GM12874 (cell line): ENCODE data around the gene ACAN.

Experiments used
- TF ChIP-seq, protein P1 (sequence below): IDR thresholded peaks from 2 replicates; pipeline ENCODE4 v1.5.1; 2011; ENCODE audit warnings: low read depth, mild to moderate bottlenecking, control low read depth, low read length, moderate library complexity; ENCODE audit not compliant: insufficient read depth

ACAN gene

DNA sequence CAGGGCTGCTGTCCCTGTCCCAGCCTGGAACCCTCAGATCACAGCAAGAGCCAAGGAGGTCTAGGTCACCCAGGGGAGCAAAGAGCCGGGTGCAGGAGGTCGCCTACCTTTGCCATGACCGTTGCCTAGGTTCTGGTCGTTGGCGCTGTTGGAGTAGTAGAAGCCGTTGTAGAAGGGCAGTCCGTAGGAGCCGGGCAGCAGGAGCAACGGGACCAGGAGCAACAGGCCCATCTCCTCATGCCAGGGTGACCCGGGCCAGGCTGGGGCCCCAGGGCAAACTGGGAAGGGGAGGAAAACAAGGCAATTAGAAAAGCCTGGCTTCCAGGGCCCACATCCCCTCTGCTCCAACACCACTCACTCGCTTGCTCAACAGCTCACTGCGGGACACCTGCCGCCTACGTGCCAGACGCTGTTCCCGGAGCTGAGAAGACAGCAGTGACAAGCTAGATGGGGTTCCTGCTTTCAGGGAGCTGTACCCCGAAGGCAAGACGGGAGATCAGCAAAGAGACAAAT, 83.9 kb downstream of the ACAN start:
- TF ChIP-seq, protein P1, sequence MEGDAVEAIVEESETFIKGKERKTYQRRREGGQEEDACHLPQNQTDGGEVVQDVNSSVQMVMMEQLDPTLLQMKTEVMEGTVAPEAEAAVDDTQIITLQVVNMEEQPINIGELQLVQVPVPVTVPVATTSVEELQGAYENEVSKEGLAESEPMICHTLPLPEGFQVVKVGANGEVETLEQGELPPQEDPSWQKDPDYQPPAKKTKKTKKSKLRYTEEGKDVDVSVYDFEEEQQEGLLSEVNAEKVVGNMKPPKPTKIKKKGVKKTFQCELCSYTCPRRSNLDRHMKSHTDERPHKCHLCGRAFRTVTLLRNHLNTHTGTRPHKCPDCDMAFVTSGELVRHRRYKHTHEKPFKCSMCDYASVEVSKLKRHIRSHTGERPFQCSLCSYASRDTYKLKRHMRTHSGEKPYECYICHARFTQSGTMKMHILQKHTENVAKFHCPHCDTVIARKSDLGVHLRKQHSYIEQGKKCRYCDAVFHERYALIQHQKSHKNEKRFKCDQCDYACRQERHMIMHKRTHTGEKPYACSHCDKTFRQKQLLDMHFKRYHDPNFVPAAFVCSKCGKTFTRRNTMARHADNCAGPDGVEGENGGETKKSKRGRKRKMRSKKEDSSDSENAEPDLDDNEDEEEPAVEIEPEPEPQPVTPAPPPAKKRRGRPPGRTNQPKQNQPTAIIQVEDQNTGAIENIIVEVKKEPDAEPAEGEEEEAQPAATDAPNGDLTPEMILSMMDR = no peak

DNA sequence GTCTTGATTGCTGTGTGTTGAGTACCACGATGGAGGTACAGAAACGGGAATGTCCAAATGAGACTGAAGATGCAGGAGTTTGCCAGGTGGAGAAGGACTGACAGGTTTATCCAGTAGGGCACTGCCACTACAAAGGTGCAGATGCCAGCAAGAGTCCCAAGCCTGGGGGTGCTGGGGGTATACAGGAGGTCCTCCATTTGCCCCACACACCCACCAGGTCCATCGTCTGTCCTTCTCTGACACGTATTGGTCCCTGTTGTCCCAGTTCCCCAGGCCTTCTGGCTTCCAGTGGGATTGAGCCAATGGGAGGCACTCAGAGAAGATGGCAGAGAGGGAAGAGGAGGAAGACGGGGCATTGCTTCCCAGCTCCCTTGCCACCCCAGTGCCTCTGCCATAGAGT, 85.5 kb downstream of the ACAN start:
- TF ChIP-seq, protein P1 = no peak

DNA sequence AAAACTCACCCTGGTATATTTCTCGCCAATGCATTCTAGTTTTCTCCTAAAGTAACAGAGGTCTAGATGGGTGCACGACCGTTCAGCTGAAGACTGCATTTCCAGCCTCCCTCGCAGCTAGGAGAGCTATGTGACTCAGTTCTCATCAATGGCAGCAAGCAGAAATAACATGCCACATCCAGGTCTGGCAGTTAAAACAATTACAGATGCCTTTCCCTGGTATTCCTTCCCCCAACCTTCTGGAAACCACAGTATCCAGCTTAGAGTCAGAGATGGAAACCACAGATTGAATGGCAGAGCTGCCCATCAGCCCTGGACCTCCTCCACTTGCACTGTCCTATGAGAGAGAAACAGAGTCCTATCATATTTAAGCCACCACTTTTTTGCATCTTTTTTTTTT, 87.3 kb downstream of the ACAN start:
- TF ChIP-seq, protein P1 = no peak

DNA sequence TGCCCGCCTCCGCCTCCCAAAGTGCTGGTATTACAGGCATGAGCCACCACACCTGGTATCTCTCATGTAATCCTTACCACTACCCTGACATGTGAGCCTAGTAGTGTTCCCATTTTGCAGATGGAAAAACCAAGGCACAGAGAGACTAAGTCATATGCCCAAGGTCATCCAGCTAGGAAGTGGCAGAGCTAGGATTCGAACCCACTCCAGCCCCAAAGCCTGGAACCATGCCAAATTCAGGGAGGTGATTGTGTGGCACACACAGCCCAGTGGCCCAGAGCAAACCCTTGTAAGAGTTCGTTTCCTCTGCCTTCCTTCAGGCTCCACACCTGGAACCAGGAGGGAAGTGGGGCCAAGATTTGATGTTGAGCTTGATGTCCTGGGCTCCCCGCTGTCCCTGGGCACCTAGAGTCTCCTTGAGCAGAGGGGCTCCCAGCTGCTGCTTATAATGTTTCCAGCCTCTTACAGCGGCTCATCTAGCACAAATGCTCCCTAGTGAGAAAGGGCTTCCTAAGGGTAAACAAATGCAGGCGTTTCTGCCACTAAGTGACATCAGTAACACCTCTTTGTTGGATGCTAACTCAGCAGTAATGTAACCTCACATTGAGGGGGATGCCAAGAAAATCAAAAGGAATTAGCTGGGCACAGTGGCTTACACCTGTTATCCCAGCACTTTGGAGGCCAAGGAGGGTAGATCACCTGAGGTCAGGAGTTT, 88.5 kb downstream of the ACAN start:
- TF ChIP-seq, protein P1 = no peak

DNA sequence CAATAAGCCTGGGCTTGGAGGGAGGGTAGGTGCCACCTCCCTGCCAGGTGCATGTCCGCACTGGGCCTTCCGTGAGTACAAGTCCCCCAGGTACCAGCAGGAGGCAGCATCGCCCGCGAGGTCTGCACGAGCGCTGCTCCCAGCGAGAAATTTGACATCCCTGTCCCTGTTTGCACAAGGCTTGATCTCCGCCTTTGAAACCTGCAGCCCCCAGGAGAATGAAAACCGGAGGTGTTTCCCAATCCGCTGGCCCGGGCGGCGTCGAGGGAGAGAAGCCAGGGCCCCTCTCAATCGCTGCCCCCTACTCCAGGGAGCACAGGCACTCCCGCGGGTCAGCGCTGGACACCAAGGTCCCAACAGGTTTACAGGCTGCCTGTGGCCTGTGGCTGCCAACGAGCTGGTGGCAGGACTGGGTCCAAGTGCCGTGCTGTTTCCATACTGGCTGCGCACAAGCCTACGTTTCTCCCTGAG, 91.1 kb downstream of the ACAN start:
- TF ChIP-seq, protein P1 = peak; percentile 88

DNA sequence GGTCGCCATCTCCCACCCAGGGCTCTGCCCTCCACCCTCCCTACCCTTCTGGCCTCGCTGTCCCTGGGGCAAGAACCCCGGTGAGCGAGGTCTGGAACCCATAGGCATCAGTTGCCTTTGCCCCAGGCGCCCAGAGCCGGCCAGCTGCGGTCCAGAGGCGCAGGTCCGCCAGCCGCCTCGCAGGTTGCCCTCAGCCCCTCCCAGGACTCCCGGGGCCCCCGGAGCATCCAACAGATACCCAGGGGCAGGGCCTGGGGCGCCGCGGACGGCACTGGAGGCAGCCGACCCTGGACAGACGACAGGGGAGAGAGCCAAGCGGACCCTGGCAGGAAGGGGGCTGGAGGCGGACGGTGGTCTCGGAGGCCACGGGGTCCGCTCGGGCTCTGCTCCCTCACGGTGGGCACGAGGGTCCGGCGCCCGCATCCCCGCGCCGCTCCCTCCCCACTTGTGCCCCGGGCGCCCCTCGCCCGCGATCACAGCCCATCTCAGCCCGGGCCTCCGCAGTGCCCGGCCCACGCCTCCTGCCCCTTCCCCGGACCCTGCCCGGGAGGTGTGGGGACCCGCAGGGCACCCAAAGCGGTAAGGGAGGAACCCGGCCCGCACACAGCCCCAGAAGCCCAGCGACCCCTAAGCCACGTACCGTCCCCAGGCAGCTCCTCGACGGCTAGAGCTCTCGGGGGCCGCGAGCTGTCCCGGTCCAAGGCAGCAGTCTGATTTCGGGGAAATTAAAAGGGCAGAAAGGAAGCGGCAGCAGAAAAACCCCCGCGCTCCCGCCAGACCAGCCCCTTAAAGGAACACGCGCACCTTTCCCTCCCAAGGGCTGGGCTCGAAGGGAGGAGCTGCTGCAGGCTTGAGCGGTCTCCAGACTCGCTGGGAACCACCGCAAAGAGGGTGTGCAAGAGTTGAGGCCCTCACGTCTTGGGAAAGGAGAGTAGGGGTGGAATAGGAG, 91.9 kb downstream of the ACAN start, which contains the start of gene HAPLN3:
Gene HAPLN3 (minus strand): TSS at position 726 of the 949 bp plus-strand sequence. CDS start 8,246 bp downstream, outside the sequence.
- TF ChIP-seq, protein P1 = no peak

DNA sequence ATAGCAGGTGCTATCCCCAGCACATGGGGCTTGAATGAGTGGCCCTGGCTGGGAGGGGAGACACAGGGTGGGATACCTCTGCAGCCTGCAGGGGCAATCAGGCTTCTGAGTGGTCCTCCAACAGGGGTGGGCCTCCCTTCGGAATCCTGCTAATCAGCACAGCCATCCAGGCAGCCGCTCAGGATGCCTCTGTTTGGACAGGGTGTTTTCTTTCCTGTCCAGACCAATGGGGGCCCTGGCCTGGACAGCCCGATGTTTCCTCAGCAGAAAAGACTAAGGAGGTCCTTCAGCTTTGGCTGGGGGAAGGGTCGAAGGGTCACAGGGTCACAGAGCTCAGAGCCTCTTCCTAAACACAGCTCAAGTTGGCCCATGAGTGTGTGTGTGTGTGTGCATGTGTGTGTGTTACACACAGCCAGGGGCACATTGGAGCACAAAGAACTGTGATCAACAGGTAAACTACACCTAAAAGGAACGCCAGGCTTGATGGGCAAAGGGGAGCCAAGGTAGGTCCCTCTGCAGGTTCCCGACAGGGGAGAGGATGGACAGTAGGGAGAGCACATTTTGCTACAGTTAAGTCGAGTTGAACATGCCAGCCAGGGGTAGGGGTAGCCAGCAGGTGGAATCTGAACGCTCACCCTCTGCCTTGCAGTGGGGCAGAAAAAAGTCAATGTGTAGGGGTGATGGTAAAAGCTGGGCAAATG, 93.2 kb downstream of the ACAN start:
- TF ChIP-seq, protein P1 = no peak
